Measurements from ENCODE around the gene MYO1D.
"Not testable (repeated sequence)": the region's sequence is repeated elsewhere in the genome, so short reads cannot be mapped to it uniquely, and the experiment has no call there.

MYO1D gene

GRCh38 chr17:32774695-32775084 lies 102.2 kb downstream of the MYO1D start:
- DNase-seq (ENCODE audit: low read depth in 2 of 2), result no peak

GRCh38 chr17:32773856-32774694 lies 102.8 kb downstream of the MYO1D start:
- no peak for DNase-seq (ENCODE audit: low read depth in 2 of 2)

GRCh38 chr17:32772453-32773025 lies 104.4 kb downstream of the MYO1D start:
- no peak for DNase-seq (ENCODE audit: low read depth in 2 of 2)

- DNase-seq (ENCODE audit: low read depth in 2 of 2), result no peak
These were observed 105.5 kb downstream of the MYO1D start for GRCh38 chr17:32771396-32771795.

GRCh38 chr17:32769846-32770245 lies 107.1 kb downstream of the MYO1D start:
- no peak for DNase-seq (ENCODE audit: low read depth in 2 of 2)

GRCh38 chr17:32763855-32764439 lies 113.0 kb downstream of the MYO1D start:
- DNase-seq (ENCODE audit: low read depth in 2 of 2), result no peak

GRCh38 chr17:32759476-32759875 lies 117.4 kb downstream of the MYO1D start:
- DNase-seq (ENCODE audit: low read depth in 2 of 2), result no peak

GRCh38 chr17:32757963-32758362 lies 119.0 kb downstream of the MYO1D start:
- DNase-seq (ENCODE audit: low read depth in 2 of 2), result no peak

- no peak for DNase-seq (ENCODE audit: low read depth in 2 of 2)
These were observed 120.2 kb downstream of the MYO1D start for GRCh38 chr17:32756696-32757095.

- no peak for DNase-seq (ENCODE audit: low read depth in 2 of 2)
These were observed 121.7 kb downstream of the MYO1D start for GRCh38 chr17:32755045-32755805.

- DNase-seq (ENCODE audit: low read depth in 2 of 2), result no peak
These were observed 124.0 kb downstream of the MYO1D start for GRCh38 chr17:32752934-32753333.

- DNase-seq (ENCODE audit: low read depth in 2 of 2), result no peak
These were observed 129.1 kb downstream of the MYO1D start for GRCh38 chr17:32747856-32748255.

GRCh38 chr17:32746698-32747097 lies 130.2 kb downstream of the MYO1D start:
- DNase-seq (ENCODE audit: low read depth in 2 of 2), result no peak

- DNase-seq (ENCODE audit: low read depth in 2 of 2), result no peak
These were observed 130.6 kb downstream of the MYO1D start for GRCh38 chr17:32746280-32746679.

GRCh38 chr17:32742681-32743538 lies 134.0 kb downstream of the MYO1D start:
- DNase-seq (ENCODE audit: low read depth in 2 of 2), result no peak

GRCh38 chr17:32741381-32741780 lies 135.5 kb downstream of the MYO1D start:
- no peak for DNase-seq (ENCODE audit: low read depth in 2 of 2)

GRCh38 chr17:32739722-32740121 lies 137.2 kb downstream of the MYO1D start:
- DNase-seq (ENCODE audit: low read depth in 2 of 2), result no peak

GRCh38 chr17:32739151-32739550 lies 137.8 kb downstream of the MYO1D start:
- DNase-seq (ENCODE audit: low read depth in 2 of 2), result not testable (repeated sequence)

GRCh38 chr17:32733401-32733800 lies 143.5 kb downstream of the MYO1D start:
- no peak for DNase-seq (ENCODE audit: low read depth in 2 of 2)

- DNase-seq (ENCODE audit: low read depth in 2 of 2), result no peak
These were observed 144.0 kb downstream of the MYO1D start for GRCh38 chr17:32732900-32733299.

GRCh38 chr17:32732296-32732642 lies 144.7 kb downstream of the MYO1D start:
- no peak for DNase-seq (ENCODE audit: low read depth in 2 of 2)

All from activated CD4-positive, alpha-beta T cell treated with anti-CD3 and anti-CD28 coated beads for 24 hours (primary cell).